ENCODE data around the gene TOMM40.

- no peak for TF ChIP-seq CTCF (IDR thresholded peaks at IDR 0.05)
- TF ChIP-seq ZFX (IDR thresholded peaks at IDR 0.05; ENCODE audit: borderline replicate concordance): no peak
These were observed 25.8 kb upstream of the TOMM40 start for GRCh38 chr19:44865196-44865767.

All from 22Rv1 (cell line).